Measurements from ENCODE around the gene CRADD. TPM values are rescaled to one million over a fixed set of nuclear protein-coding genes. Genes with fewer than 3 reads are reported as not detected.
"Not testable (repeated sequence)": the region's sequence is repeated elsewhere in the genome, so short reads cannot be mapped to it uniquely, and the experiment has no call there.

Gene CRADD
- total RNA-seq, 4 donors from 2014 or later = 11.8 to 49.5 (median 31.4) TPM

- Histone ChIP-seq H3K4me3 (no peak overlapping the region), H3K27ac (peak overlapping the region; percentile 78 to 94 (median 82)), H3K9me3 (no peaks in the 10 kb centered on the region), H3K4me1 (peaks cover 17 to 59% (median 21%) of the 10 kb centered on the region in 3 donors), H3K36me3 (no peaks in the 10 kb centered on the region), H3K27me3 (no peaks in the 10 kb centered on the region)
- TF ChIP-seq POLR2A (IDR thresholded peaks at IDR 0.05) = no peak
- TF ChIP-seq CTCF (IDR thresholded peaks at IDR 0.05) = no peak
- TF ChIP-seq POLR2AphosphoS5 (IDR thresholded peaks at IDR 0.05) = no peak
- no peak for TF ChIP-seq EP300 (IDR thresholded peaks at IDR 0.05)
- ATAC-seq = no peak
- 33 to 44% methylated on average over 1 to 2 of the region's 2 CpGs for WGBS, 2 donors (ENCODE audit: low coverage in 1 of 2)
These were observed 99.4 kb downstream of the CRADD start for GRCh38 chr12:93776581-93777018.

- no peak overlapping the region for H3K4me3 ChIP-seq
- peak overlapping the region; percentile 78 to 94 (median 82) for H3K27ac ChIP-seq
- H3K9me3 ChIP-seq = no peaks in the 10 kb centered on the region
- H3K4me1 ChIP-seq = peaks cover 17 to 59% (median 21%) of the 10 kb centered on the region in 3 donors
- TF ChIP-seq POLR2AphosphoS5 (IDR thresholded peaks at IDR 0.05) (peak; percentile 84), POLR2A (IDR thresholded peaks at IDR 0.05) (no peak)
- 5 to 33% methylated on average over 1 to 3 of the region's 3 CpGs for WGBS, 2 donors (ENCODE audit: low coverage in 1 of 2)
- peak; percentile 60 for ATAC-seq
- H3K36me3 ChIP-seq = no peaks in the 10 kb centered on the region
- no peaks in the 10 kb centered on the region for H3K27me3 ChIP-seq
These were observed 100.1 kb downstream of the CRADD start for GRCh38 chr12:93777254-93777653.

- peaks cover 17 to 60% (median 23%) of the 10 kb centered on the region in 3 donors for H3K4me1 ChIP-seq
These were observed 101.1 kb downstream of the CRADD start for GRCh38 chr12:93778306-93778705.

GRCh38 chr12:93778766-93779165 lies 101.6 kb downstream of the CRADD start:
- Histone ChIP-seq H3K36me3 (no peaks in the 10 kb centered on the region), H3K27me3 (no peaks in the 10 kb centered on the region), H3K27ac (peak overlapping the region; percentile 78 to 94 (median 82)), H3K4me3 (no peak overlapping the region), H3K9me3 (no peaks in the 10 kb centered on the region), H3K4me1 (peaks cover 19 to 63% (median 23%) of the 10 kb centered on the region in 3 donors)
- no peak for ATAC-seq
- 66 to 76% methylated on average over 3 of the region's 3 CpGs for WGBS, 2 donors (ENCODE audit: low coverage in 1 of 2)
- no peak for TF ChIP-seq POLR2A (IDR thresholded peaks at IDR 0.05)
- no peak for TF ChIP-seq CTCF (IDR thresholded peaks at IDR 0.05)
- TF ChIP-seq POLR2AphosphoS5 (IDR thresholded peaks at IDR 0.05) = no peak
- no peak for TF ChIP-seq EP300 (IDR thresholded peaks at IDR 0.05)

More at GRCh38 chr12:93778306-93778705, 101.1 kb downstream of the CRADD start:
- 0 to 15% methylated on average over 5 of the region's 5 CpGs for WGBS, 2 donors (ENCODE audit: low coverage in 1 of 2)
- TF ChIP-seq CTCF (IDR thresholded peaks at IDR 0.05) = peak in 1 of 4 experiments; percentile 8
- TF ChIP-seq POLR2AphosphoS5 (IDR thresholded peaks at IDR 0.05) = peak; percentile 82
- no peak for TF ChIP-seq EP300 (IDR thresholded peaks at IDR 0.05)
- Histone ChIP-seq H3K27me3 (no peaks in the 10 kb centered on the region), H3K9me3 (no peaks in the 10 kb centered on the region), H3K4me3 (no peak overlapping the region), H3K36me3 (no peaks in the 10 kb centered on the region), H3K27ac (peak overlapping the region; percentile 78 to 94 (median 82))
- ATAC-seq = peak; percentile 80

GRCh38 chr12:93780101-93780641 lies 103.0 kb downstream of the CRADD start:
- 26 to 37% methylated on average over 7 to 8 of the region's 8 CpGs for WGBS, 2 donors (ENCODE audit: low coverage in 1 of 2)
- Histone ChIP-seq H3K9me3 (no peaks in the 10 kb centered on the region), H3K4me1 (peaks cover 26 to 77% (median 26%) of the 10 kb centered on the region in 3 donors), H3K27me3 (no peaks in the 10 kb centered on the region), H3K36me3 (no peaks in the 10 kb centered on the region), H3K4me3 (no peak overlapping the region), H3K27ac (peak overlapping the region in 3 of 4 donors; percentile 54 to 80 (median 78))
- no peak for TF ChIP-seq POLR2AphosphoS5 (IDR thresholded peaks at IDR 0.05)
- no peak for TF ChIP-seq EP300 (IDR thresholded peaks at IDR 0.05)
- TF ChIP-seq POLR2A (IDR thresholded peaks at IDR 0.05) = no peak
- ATAC-seq = no peak

GRCh38 chr12:93780886-93781285 lies 103.7 kb downstream of the CRADD start:
- not testable (repeated sequence) for H3K4me3 ChIP-seq, H3K36me3 ChIP-seq, H3K9me3 ChIP-seq, H3K27ac ChIP-seq, ATAC-seq, H3K27me3 ChIP-seq
- whole genome bisulfite sequencing, 2 donors (ENCODE audit: low coverage in 1 of 2) = 81 to 89% methylated on average over 3 to 4 of the region's 4 CpGs
- H3K4me1 ChIP-seq = peaks cover 31 to 84% (median 32%) of the 10 kb centered on the region in 3 donors

GRCh38 chr12:93781961-93782360 lies 104.8 kb downstream of the CRADD start:
- not testable (repeated sequence) for H3K27ac ChIP-seq, H3K9me3 ChIP-seq, H3K4me3 ChIP-seq, H3K27me3 ChIP-seq, ATAC-seq, H3K36me3 ChIP-seq
- peaks cover 27 to 83% (median 34%) of the 10 kb centered on the region in 3 donors for H3K4me1 ChIP-seq
- WGBS, 2 donors (ENCODE audit: low coverage in 1 of 2) = 67% methylated on average over 1 of the region's 4 CpGs; no CpG with 5 or more reads in 1 of the 2 donors
